Neural crest cell (in vitro differentiated cells): Measurements from ENCODE around the gene PXDN. TPM values are rescaled to one million over a fixed set of nuclear protein-coding genes. Genes with fewer than 3 reads are reported as not detected.

Experiments used
- DNase-seq: peaks from one replicate; pipeline ENCODE4 v3.0.0; 2021; ENCODE audit warnings: low read depth, mixed read lengths, low spot score
- H3K27ac Mint-ChIP-seq: one replicate; pipeline ENCODE4 v1.8.0; 2021; ENCODE audit warnings: mild to moderate bottlenecking, mixed read lengths; ENCODE audit not compliant: unreplicated experiment
- H3K27me3 Mint-ChIP-seq: 2 replicates; pipeline ENCODE4 v1.8.0; 2021; ENCODE audit warnings: low read depth, mild to moderate bottlenecking, mixed read lengths
- H3K36me3 Mint-ChIP-seq: 2 replicates; pipeline ENCODE4 v1.8.0; 2021; ENCODE audit warnings: low read depth, mild to moderate bottlenecking, mixed read lengths
- H3K4me1 Mint-ChIP-seq: 2 replicates; pipeline ENCODE4 v1.8.0; 2021; ENCODE audit warnings: mixed read lengths
- H3K4me3 Mint-ChIP-seq: one replicate; pipeline ENCODE4 v1.8.0; 2021; ENCODE audit warnings: mild to moderate bottlenecking, mixed read lengths
- H3K9me3 Mint-ChIP-seq: 2 replicates; pipeline ENCODE4 v1.8.0; 2021; ENCODE audit warnings: mixed read lengths
- CTCF ChIP-seq: fragments of 200-600 bp; sonication (generic); conservative IDR thresholded peaks from 2 replicates; pipeline ENCODE4 v1.5.0; 2021; ENCODE audit warnings: antibody characterized with exemption, mild to moderate bottlenecking
- total RNA-seq: library from RNA; stranded (reverse); gene quantifications from 2 replicates; pipeline ENCODE4 v1.2.1, GENCODE V29; 2021

PXDN gene
- total RNA-seq, 1 donor from 2014 or later = 218 TPM

- no peaks in the 10 kb centered on the region for H3K27me3 Mint-ChIP-seq
- peaks cover 9% of the 10 kb centered on the region for H3K4me1 Mint-ChIP-seq
- no peak for DNase-seq
- TF ChIP-seq CTCF = no peak
- H3K36me3 Mint-ChIP-seq = peaks cover 19% of the 10 kb centered on the region
- H3K27ac Mint-ChIP-seq = peak overlapping the region; percentile 79
- no peak overlapping the region for H3K4me3 Mint-ChIP-seq
- no peaks in the 10 kb centered on the region for H3K9me3 Mint-ChIP-seq
These were observed 85.7 kb downstream of the PXDN start for GRCh38 chr2:1658394-1659151.

DNA sequence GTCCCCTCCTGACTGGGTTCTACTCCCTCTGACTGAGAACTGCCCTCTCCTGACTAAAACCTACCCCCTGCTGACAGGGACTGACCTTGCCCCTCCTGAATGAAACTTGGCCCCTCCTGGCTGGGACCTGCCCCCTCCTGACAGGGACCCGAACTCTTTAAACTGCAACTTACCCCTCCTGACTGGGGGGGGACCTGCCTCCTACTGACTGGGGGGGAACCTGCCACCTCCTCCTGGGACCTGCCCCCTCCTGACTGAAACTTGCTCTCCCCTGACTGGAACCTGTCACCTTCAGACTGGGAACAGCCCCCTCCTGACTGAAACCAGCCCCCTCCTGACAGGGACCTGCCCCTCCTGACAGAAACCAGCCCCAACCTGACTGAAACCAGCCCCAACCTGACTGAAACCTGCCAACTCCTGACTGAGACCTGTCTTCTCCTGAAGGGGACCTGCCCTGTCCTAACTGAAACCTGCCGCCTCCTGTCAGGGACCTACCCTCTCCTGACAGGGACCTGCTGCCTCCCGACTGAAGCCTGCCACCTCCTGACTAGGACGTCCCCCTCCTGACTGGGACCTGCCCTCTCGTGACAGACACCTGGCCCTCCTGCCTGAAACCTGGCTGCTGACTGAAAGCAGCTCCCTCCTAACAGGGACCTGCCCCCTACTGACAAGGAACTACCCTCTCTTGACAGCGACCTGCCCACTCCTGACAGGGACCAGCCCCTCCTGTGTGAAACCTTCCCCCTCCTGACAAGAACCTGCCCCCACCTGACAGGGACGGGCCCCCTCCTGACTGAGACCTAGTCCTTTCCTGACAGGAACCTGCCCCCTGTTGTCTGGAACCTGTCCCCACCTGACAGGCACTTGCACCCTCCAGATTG is 87.1 kb downstream of the PXDN start:
- Mint-ChIP-seq H3K27ac (no peak overlapping the region), H3K36me3 (peaks cover 19% of the 10 kb centered on the region)

GRCh38 chr2:1656326-1656960 is 87.9 kb downstream of the PXDN start:
- Mint-ChIP-seq H3K9me3 (no peaks in the 10 kb centered on the region), H3K27ac (no peak overlapping the region), H3K4me1 (no peaks in the 10 kb centered on the region), H3K36me3 (peaks cover 19% of the 10 kb centered on the region), H3K4me3 (no peak overlapping the region), H3K27me3 (no peaks in the 10 kb centered on the region)
- no peak for TF ChIP-seq CTCF
- no peak for DNase-seq

More for the DNA sequence above, 87.1 kb downstream of the PXDN start:
- no peaks in the 10 kb centered on the region for H3K4me1 Mint-ChIP-seq
- TF ChIP-seq CTCF = no peak
- no peak for DNase-seq
- no peaks in the 10 kb centered on the region for H3K27me3 Mint-ChIP-seq
- no peaks in the 10 kb centered on the region for H3K9me3 Mint-ChIP-seq
- no peak overlapping the region for H3K4me3 Mint-ChIP-seq

DNA sequence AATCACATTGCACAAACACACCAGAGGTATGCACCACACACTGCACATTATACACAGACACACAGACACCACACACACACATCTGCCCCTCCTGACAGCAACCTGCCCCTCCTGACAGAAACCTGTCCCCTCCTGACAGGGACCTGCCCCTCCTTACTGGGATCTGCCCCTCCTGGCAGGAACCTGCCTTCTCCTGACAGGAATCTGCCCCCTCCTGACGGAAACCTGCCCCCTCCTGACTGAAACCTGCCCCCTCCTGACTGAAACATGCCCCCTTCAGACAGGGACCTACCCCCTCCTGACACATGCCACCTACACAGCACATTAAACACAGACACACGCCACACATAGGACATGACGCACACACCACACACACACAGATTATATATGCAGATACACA is 88.9 kb downstream of the PXDN start:
- no peaks in the 10 kb centered on the region for H3K27me3 Mint-ChIP-seq

More for the DNA sequence above, 88.9 kb downstream of the PXDN start:
- no peak for TF ChIP-seq CTCF
- no peak for DNase-seq
- Mint-ChIP-seq H3K27ac (no peak overlapping the region), H3K36me3 (peaks cover 20% of the 10 kb centered on the region), H3K9me3 (no peaks in the 10 kb centered on the region), H3K4me1 (no peaks in the 10 kb centered on the region), H3K4me3 (no peak overlapping the region)
